Smooth muscle cell (in vitro differentiated cells): Measurements from ENCODE around the gene ZBTB42. TPM values are rescaled to one million over a fixed set of nuclear protein-coding genes. Genes with fewer than 3 reads are reported as not detected.
"Not testable (repeated sequence)": the region's sequence is repeated elsewhere in the genome, so short reads cannot be mapped to it uniquely, and the experiment has no call there.

ENCODE experiments used
- DNase-seq: peaks from one replicate; lab custom pipeline; 2025; ENCODE audit not compliant: unreplicated experiment; lab: John Stamatoyannopoulos, UW
- H2AFZ ChIP-seq: fragments of 200-600 bp; sonication (generic); 2 replicates; pipeline ENCODE4 v1.6.0; 2016; ENCODE audit warnings: antibody characterized with exemption, low read depth, mild to moderate bottlenecking
- H3F3A ChIP-seq: fragments of 200-600 bp; sonication (generic); 2 replicates; pipeline ENCODE4 v1.6.0; 2017; ENCODE audit warnings: antibody characterized with exemption, low read depth
- H3K27ac ChIP-seq: fragments of 200-600 bp; sonication (generic); 2 replicates; pipeline ENCODE4 v1.5.1; 2016; ENCODE audit warnings: low read depth, mild to moderate bottlenecking
- H3K27me3 ChIP-seq: fragments of 200-600 bp; sonication (generic); 2 replicates; pipeline ENCODE4 v1.6.1; 2016; ENCODE audit warnings: low read depth, mild to moderate bottlenecking
- H3K36me3 ChIP-seq: fragments of 200-600 bp; sonication (generic); 2 replicates; pipeline ENCODE4 v1.5.1; 2016; ENCODE audit warnings: low read depth
- H3K4me1 ChIP-seq: fragments of 200-600 bp; sonication (generic); 2 replicates; pipeline ENCODE4 v1.5.1; 2016; ENCODE audit warnings: low read depth
- H3K4me2 ChIP-seq: fragments of 200-600 bp; sonication (generic); 2 replicates; pipeline ENCODE4 v1.6.0; 2016; ENCODE audit warnings: mild to moderate bottlenecking
- H3K4me3 ChIP-seq: fragments of 200-600 bp; sonication (generic); 2 replicates; pipeline ENCODE4 v1.5.1; 2016; ENCODE audit warnings: mild to moderate bottlenecking
- H3K79me2 ChIP-seq: fragments of 200-600 bp; sonication (generic); 2 replicates; pipeline ENCODE4 v1.6.0; 2016; ENCODE audit warnings: low read depth, mild to moderate bottlenecking
- H3K9ac ChIP-seq: fragments of 200-600 bp; sonication (generic); 2 replicates; pipeline ENCODE4 v1.6.0; 2016; ENCODE audit warnings: low read depth
- H3K9me3 ChIP-seq: fragments of 200-600 bp; sonication (generic); replicated peaks from 2 replicates; pipeline ENCODE4 v1.5.1; 2016; ENCODE audit warnings: low read depth
- H4K20me1 ChIP-seq: fragments of 200-600 bp; sonication (generic); 2 replicates; pipeline ENCODE4 v1.6.0; 2016; ENCODE audit warnings: low read depth
- whole genome bisulfite sequencing: methylation state at CpG from one replicate; pipeline ENCODE4 v1.1.7; 2016; ENCODE audit warnings: low lambda C conversion rate; 5-methylcytosine and 5-hydroxymethylcytosine counted together
- polyA plus RNA-seq: library from polyadenylated mRNA; unstranded; fragments of >200 nt; fragmentation: Nextera tagmentation; extraction: Ambion mirVana; gene quantifications from 2 replicates; pipeline ENCODE4 v1.2.1, GENCODE V29; 2016
- total RNA-seq: library from RNA; depleted of rRNA; stranded (reverse); fragments of >200 nt; gene quantifications from 2 replicates; pipeline ENCODE4 v1.2.3, GENCODE V29; 2014
- TF ChIP-seq, protein P1 (sequence below): fragments of 200-600 bp; sonication (generic); IDR thresholded peaks from 2 replicates; pipeline ENCODE4 v1.5.1; 2017; ENCODE audit warnings: borderline replicate concordance, mild to moderate bottlenecking, antibody characterized with exemption; ENCODE audit not compliant: insufficient read depth, poor library complexity, severe bottlenecking

ZBTB42 gene
- total and polyA plus RNA-seq, 2 experiments from 2014 or later = 0.72 to 1.6 TPM

DNA sequence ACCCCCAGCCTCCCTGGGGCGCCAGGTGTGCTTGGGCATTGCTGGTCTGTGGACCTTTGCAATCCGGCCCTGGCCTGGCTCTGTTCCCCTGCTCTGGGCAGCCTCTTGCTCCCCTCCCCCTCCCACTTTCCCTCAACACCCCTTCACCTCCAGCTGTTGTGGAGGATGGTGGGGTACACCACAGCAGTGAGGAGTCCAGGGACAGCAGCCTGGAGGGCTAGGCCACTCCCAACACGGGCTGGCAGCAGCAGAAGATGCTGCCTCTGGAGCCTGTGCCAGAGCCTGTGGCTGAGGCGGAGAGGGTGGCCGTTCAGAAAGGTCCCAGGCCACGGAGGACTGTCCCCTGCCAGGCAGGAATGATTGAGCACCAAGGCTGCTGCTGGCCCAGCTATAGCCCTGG, 7.6 kb downstream of the ZBTB42 start:
- no peak overlapping the region for H3K9ac ChIP-seq
- 86% methylated on average over 6 of the region's 6 CpGs for WGBS
- no peaks in the 10 kb centered on the region for H3F3A ChIP-seq
- H3K27me3 ChIP-seq = no peaks in the 10 kb centered on the region
- H3K4me1 ChIP-seq = no peaks in the 10 kb centered on the region
- no peak overlapping the region for H3K27ac ChIP-seq
- H3K4me2 ChIP-seq = no peak overlapping the region
- TF ChIP-seq, protein P1, sequence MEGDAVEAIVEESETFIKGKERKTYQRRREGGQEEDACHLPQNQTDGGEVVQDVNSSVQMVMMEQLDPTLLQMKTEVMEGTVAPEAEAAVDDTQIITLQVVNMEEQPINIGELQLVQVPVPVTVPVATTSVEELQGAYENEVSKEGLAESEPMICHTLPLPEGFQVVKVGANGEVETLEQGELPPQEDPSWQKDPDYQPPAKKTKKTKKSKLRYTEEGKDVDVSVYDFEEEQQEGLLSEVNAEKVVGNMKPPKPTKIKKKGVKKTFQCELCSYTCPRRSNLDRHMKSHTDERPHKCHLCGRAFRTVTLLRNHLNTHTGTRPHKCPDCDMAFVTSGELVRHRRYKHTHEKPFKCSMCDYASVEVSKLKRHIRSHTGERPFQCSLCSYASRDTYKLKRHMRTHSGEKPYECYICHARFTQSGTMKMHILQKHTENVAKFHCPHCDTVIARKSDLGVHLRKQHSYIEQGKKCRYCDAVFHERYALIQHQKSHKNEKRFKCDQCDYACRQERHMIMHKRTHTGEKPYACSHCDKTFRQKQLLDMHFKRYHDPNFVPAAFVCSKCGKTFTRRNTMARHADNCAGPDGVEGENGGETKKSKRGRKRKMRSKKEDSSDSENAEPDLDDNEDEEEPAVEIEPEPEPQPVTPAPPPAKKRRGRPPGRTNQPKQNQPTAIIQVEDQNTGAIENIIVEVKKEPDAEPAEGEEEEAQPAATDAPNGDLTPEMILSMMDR = no peak
- no peaks in the 10 kb centered on the region for H4K20me1 ChIP-seq
- DNase-seq = no peak
- H3K79me2 ChIP-seq = no peaks in the 10 kb centered on the region
- no peak overlapping the region for H2AFZ ChIP-seq
- no peak overlapping the region for H3K4me3 ChIP-seq
- no peaks in the 10 kb centered on the region for H3K9me3 ChIP-seq
- H3K36me3 ChIP-seq = no peaks in the 10 kb centered on the region

DNA sequence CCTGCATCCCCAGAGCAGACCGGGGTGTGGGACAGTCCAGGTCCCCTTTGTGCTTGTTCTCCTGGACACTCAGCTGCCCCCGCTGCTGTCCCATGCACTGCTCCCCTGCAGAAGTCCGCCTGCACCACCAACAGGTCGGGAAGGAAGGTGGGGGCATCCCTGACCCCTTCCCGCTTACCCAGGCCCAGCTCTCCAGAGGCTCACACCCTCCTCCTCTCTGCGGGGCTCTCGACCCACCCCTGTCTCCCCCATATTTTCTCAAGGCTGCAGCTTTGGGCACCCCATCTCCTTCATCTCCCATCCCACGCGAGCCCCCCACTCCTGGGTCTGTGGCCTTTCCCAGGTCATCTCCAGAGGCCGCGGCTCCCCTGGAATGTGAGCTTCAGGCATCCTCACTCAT, 9.4 kb downstream of the ZBTB42 start:
- H3K9me3 ChIP-seq = no peaks in the 10 kb centered on the region
- DNase-seq = no peak
- H2AFZ ChIP-seq = no peak overlapping the region
- no peaks in the 10 kb centered on the region for H3K27me3 ChIP-seq
- no peak overlapping the region for H3K4me2 ChIP-seq
- no peaks in the 10 kb centered on the region for H3K36me3 ChIP-seq
- no peak overlapping the region for H3K9ac ChIP-seq
- no peaks in the 10 kb centered on the region for H3K79me2 ChIP-seq
- 92% methylated on average over 11 of the region's 11 CpGs for WGBS
- H3F3A ChIP-seq = no peaks in the 10 kb centered on the region
- H3K4me1 ChIP-seq = no peaks in the 10 kb centered on the region
- H4K20me1 ChIP-seq = peaks cover 3% of the 10 kb centered on the region
- H3K27ac ChIP-seq = no peak overlapping the region
- TF ChIP-seq, protein P1 = no peak
- no peak overlapping the region for H3K4me3 ChIP-seq

DNA sequence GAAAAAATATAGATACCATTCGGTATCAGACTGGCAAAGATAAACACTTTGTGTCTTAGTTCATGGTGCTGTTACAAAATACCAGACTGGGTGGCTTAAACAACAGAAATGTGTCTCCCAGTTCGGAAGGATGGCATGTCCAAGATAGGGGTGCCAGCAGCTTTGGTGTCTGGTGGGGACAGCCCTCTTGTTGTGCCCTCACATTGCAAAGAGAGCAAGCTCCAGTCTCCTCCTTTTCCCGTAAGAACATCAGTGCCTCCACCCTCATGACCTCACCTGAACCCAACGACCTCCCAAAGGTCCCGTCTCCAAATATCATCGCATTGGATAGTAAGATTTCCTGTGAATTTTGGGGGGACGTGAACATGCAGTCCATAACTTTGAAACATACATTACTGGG, 12.4 kb downstream of the ZBTB42 start:
- no peak overlapping the region for H3K4me2 ChIP-seq
- TF ChIP-seq, protein P1 = no peak
- WGBS = 91% methylated on average over 7 of the region's 7 CpGs

DNA sequence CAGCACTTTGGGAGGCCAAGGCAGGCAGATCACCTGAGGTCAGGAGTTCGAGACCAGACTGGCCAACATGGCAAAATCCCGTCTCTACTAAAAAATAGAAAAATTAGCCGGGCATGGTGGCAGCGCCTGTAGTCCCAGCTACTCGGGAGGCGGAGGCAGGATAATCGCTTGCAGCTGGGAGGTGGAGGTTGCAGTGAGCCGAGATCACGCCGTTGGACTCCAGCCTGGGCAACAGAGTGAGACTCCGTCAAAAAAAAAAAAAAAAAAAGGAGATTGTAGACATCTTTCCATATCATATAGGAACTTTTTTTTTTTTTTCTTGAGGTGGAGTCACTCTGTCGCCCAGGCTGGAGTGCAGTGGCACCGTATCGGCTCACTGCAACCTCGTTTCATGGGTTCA, 13.8 kb downstream of the ZBTB42 start:
- not testable (repeated sequence) for DNase-seq, H3F3A ChIP-seq, H3K36me3 ChIP-seq, H3K27me3 ChIP-seq, H3K9ac ChIP-seq, H3K4me1 ChIP-seq, H3K9me3 ChIP-seq, H4K20me1 ChIP-seq, H3K79me2 ChIP-seq, H2AFZ ChIP-seq
- peak overlapping the region; percentile 76 for H3K27ac ChIP-seq
- peak overlapping the region; percentile 83 for H3K4me3 ChIP-seq
- peak overlapping the region; percentile 97 for H3K4me2 ChIP-seq
- 91% methylated on average over 15 of the region's 15 CpGs for WGBS

More for the DNA sequence above, 12.4 kb downstream of the ZBTB42 start:
- peaks cover 7% of the 10 kb centered on the region for H3K4me1 ChIP-seq
- no peak overlapping the region for H3K27ac ChIP-seq
- H3K4me3 ChIP-seq = no peak overlapping the region
- no peak overlapping the region for H3K9ac ChIP-seq
- no peak for DNase-seq
- peaks cover 3% of the 10 kb centered on the region for H3K79me2 ChIP-seq
- no peaks in the 10 kb centered on the region for H3K36me3 ChIP-seq
- no peaks in the 10 kb centered on the region for H3K9me3 ChIP-seq
- H3K27me3 ChIP-seq = no peaks in the 10 kb centered on the region
- H2AFZ ChIP-seq = no peak overlapping the region
- peaks cover 3% of the 10 kb centered on the region for H4K20me1 ChIP-seq
- no peaks in the 10 kb centered on the region for H3F3A ChIP-seq
